Measurements from ENCODE around the gene RTTN.

DNA sequence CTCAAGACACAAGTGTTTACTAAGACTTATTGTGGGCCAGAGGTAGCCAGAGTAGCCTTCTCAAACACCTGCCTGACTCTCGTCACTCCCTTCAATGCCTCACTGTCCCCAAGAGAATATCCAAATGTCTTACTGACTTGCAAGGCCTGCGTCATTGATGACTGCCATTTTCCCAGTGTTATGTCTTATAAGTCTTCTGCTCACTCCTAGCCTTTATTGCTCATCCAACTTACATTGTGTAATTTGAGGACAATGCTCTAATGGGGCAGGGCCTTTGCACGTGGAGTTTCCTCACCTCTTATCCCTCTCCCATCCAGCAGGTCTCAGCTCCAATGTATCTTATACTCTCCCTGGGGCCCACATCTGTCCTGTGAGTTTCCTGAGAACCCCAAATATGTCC is 247.7 kb downstream of the RTTN start:
- no peak for TF ChIP-seq CTCF (IDR thresholded peaks at IDR 0.05)
- no peak for TF ChIP-seq POLR2A (IDR thresholded peaks at IDR 0.05)

Measured in testis (tissue), 2 donors.